ENCODE results near the gene PCF11. TPM values are rescaled to one million over a fixed set of nuclear protein-coding genes. Genes with fewer than 3 reads are reported as not detected.

The PCF11 gene
- total RNA-seq, 1 experiment from 2014 or later = 45.0 TPM

DNA sequence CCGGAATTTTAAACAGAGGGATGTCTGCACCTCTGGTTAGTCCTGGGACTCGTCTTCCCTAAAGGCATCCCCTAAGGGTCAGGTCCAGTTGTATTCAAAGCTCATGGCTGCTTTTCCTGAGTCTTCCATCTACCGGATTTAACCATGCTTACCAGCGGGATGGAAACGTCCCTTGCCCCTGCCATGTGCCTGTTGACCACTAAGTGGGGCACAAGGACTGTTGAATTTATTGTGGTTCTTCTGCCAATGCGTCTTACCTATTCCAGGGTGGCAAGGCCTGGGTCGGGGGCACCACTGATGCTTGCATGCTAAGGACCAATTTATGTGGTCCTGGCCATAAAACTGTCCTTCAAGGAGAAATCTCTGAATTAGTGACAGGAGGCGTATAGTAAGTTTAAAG is 62.2 kb downstream of the PCF11 start:
- H3K4me3 Mint-ChIP-seq (ENCODE audit: low read depth, unreplicated experiment) = no peak overlapping the region
- TF ChIP-seq, protein P1, sequence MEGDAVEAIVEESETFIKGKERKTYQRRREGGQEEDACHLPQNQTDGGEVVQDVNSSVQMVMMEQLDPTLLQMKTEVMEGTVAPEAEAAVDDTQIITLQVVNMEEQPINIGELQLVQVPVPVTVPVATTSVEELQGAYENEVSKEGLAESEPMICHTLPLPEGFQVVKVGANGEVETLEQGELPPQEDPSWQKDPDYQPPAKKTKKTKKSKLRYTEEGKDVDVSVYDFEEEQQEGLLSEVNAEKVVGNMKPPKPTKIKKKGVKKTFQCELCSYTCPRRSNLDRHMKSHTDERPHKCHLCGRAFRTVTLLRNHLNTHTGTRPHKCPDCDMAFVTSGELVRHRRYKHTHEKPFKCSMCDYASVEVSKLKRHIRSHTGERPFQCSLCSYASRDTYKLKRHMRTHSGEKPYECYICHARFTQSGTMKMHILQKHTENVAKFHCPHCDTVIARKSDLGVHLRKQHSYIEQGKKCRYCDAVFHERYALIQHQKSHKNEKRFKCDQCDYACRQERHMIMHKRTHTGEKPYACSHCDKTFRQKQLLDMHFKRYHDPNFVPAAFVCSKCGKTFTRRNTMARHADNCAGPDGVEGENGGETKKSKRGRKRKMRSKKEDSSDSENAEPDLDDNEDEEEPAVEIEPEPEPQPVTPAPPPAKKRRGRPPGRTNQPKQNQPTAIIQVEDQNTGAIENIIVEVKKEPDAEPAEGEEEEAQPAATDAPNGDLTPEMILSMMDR (IDR thresholded peaks at IDR 0.05; ENCODE audit: unreplicated experiment) = peak; percentile 21
- peak; percentile 18 for DNase-seq
- BruUV-seq (replicated peaks) = no TSS peak
- intact Hi-C loops (cut with micrococcal nuclease; ENCODE audit: unreplicated experiment) = no loop called here
- CTCF ChIA-PET = no interaction called here
- H3K4me1 Mint-ChIP-seq (ENCODE audit: low read depth, unreplicated experiment) = no peaks in the 10 kb centered on the region
- no peaks in the 10 kb centered on the region for H3K36me3 Mint-ChIP-seq (ENCODE audit: insufficient read depth, unreplicated experiment)
- no peaks in the 10 kb centered on the region for H3K9me3 Mint-ChIP-seq (ENCODE audit: low read depth, unreplicated experiment)
- H3K27me3 Mint-ChIP-seq (ENCODE audit: unreplicated experiment) = peaks cover 10% of the 10 kb centered on the region
- H3K27ac Mint-ChIP-seq (ENCODE audit: unreplicated experiment) = no peak overlapping the region

DNA sequence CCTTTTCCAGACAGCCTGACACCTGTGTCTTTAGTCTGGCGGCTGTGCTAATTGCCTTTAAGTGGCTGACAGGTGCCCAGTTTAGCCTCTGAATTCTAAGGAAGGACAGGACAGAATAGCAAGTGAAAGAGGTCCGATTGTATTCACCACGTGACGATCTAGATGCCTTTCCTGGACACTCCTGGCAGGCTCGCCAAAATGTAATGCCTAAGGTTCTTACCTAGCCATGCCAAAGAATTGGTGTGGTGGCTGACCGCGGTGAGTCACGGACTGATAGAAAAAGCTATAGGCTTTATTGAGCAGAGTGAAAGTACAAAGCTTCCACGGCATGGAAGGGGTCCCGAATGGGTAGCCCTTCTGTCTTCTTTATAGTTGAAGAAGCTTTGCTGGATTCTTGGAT is 63.3 kb downstream of the PCF11 start:
- Mint-ChIP-seq H3K27me3 (ENCODE audit: unreplicated experiment) (peaks cover 10% of the 10 kb centered on the region), H3K36me3 (ENCODE audit: insufficient read depth, unreplicated experiment) (no peaks in the 10 kb centered on the region), H3K9me3 (ENCODE audit: low read depth, unreplicated experiment) (no peaks in the 10 kb centered on the region), H3K4me1 (ENCODE audit: low read depth, unreplicated experiment) (no peaks in the 10 kb centered on the region), H3K4me3 (ENCODE audit: low read depth, unreplicated experiment) (no peak overlapping the region), H3K27ac (ENCODE audit: unreplicated experiment) (no peak overlapping the region)
- intact Hi-C loops (cut with micrococcal nuclease; ENCODE audit: unreplicated experiment) = no loop called here
- TF ChIP-seq, protein P1 (IDR thresholded peaks at IDR 0.05; ENCODE audit: unreplicated experiment) = no peak
- CTCF ChIA-PET = interaction anchor here (0.7 kb wide), 1 partner anchor 37 kb away, joined by 4 read pairs; no protein-coding TSS in a partner anchor
- peak; percentile 10 for DNase-seq
- no TSS peak for BruUV-seq (replicated peaks)

DNA sequence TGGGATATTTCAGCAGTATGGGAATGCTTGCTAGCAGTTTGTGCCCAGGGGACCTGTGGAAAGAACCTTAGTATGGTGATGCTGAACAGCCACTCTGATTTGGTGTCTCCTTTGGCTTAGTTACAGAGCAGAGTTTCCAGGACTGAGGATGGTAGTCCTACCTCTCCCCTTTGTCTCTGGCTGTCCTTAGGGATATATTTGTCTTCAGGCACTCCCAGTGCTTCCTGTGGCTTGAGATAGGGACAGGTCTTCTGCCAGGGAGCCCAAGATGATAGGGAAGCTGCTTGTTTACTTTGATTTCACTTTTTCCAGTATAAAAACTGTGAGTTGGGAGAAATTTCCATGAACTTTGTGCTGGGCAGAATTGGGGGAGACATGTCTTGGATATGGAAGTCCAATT is 64.8 kb downstream of the PCF11 start:
- H3K4me3 Mint-ChIP-seq (ENCODE audit: low read depth, unreplicated experiment) = no peak overlapping the region
- TF ChIP-seq, protein P1 (IDR thresholded peaks at IDR 0.05; ENCODE audit: unreplicated experiment) = no peak
- intact Hi-C loops (cut with micrococcal nuclease; ENCODE audit: unreplicated experiment) = no loop called here
- no peak for DNase-seq
- H3K4me1 Mint-ChIP-seq (ENCODE audit: low read depth, unreplicated experiment) = no peaks in the 10 kb centered on the region
- no peaks in the 10 kb centered on the region for H3K36me3 Mint-ChIP-seq (ENCODE audit: insufficient read depth, unreplicated experiment)
- no peak overlapping the region for H3K27ac Mint-ChIP-seq (ENCODE audit: unreplicated experiment)
- H3K9me3 Mint-ChIP-seq (ENCODE audit: low read depth, unreplicated experiment) = no peaks in the 10 kb centered on the region
- BruUV-seq (replicated peaks) = no TSS peak
- CTCF ChIA-PET = no interaction called here
- peaks cover 10% of the 10 kb centered on the region for H3K27me3 Mint-ChIP-seq (ENCODE audit: unreplicated experiment)

DNA sequence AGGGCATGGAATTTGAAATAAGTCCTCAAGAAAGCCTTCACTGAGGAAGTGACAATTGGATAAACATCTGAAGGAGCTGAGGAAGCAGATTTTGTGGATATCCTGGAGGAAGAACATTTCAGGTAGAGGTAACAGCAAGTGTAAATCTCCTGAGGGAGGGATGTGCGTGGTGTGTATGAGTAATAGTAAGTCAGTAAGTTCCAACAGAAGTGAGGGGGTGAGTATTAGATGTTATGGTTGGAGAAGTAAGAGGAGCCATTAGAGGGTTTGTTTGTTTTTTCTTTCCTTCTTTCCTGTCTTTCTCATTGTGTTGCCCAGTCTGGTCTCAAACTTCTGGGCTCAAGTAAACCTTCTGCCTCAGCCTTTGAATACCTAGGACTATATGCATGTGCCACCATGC is 65.6 kb downstream of the PCF11 start:
- peaks cover 10% of the 10 kb centered on the region for H3K27me3 Mint-ChIP-seq (ENCODE audit: unreplicated experiment)
- TF ChIP-seq, protein P1 (IDR thresholded peaks at IDR 0.05; ENCODE audit: unreplicated experiment) = no peak
- no peak for DNase-seq
- no peak overlapping the region for H3K27ac Mint-ChIP-seq (ENCODE audit: unreplicated experiment)
- H3K36me3 Mint-ChIP-seq (ENCODE audit: insufficient read depth, unreplicated experiment) = no peaks in the 10 kb centered on the region
- CTCF ChIA-PET = no interaction called here
- H3K4me1 Mint-ChIP-seq (ENCODE audit: low read depth, unreplicated experiment) = no peaks in the 10 kb centered on the region
- no peaks in the 10 kb centered on the region for H3K9me3 Mint-ChIP-seq (ENCODE audit: low read depth, unreplicated experiment)
- no TSS peak for BruUV-seq (replicated peaks)
- intact Hi-C loops (cut with micrococcal nuclease; ENCODE audit: unreplicated experiment) = no loop called here
- no peak overlapping the region for H3K4me3 Mint-ChIP-seq (ENCODE audit: low read depth, unreplicated experiment)

All from Calu3 (cell line).